Stimulated activated CD4-positive, alpha-beta T cell treated with anti-CD3 and anti-CD28 coated beads, Interleukin-2, amount 100 ng/mL, for 4 hours (primary cell): ENCODE results near the gene C22orf39.
"Not testable (repeated sequence)": the region's sequence is repeated elsewhere in the genome, so short reads cannot be mapped to it uniquely, and the experiment has no call there.

ENCODE experiments used
- DNase-seq: peaks from one replicate; pipeline ENCODE4 v3.0.0-alpha.2; 2020; ENCODE audit warnings: low read depth

Gene C22orf39

GRCh38 chr22:19453718-19454117, 6.2 kb upstream of the C22orf39 start:
- DNase-seq: no peak

GRCh38 chr22:19451570-19451969, 4.1 kb upstream of the C22orf39 start:
- no peak for DNase-seq

GRCh38 chr22:19450363-19451175, 3.1 kb upstream of the C22orf39 start:
- DNase-seq: no peak

- no peak for DNase-seq
Measured at GRCh38 chr22:19449422-19449767, 1.9 kb upstream of the C22orf39 start.

GRCh38 chr22:19448739-19449421, 1.4 kb upstream of the C22orf39 start:
- no peak for DNase-seq

GRCh38 chr22:19448076-19448607, 631 bp upstream of the C22orf39 start:
- no peak for DNase-seq

GRCh38 chr22:19446603-19447329, 745 bp downstream of the C22orf39 start:
- DNase-seq: no peak

GRCh38 chr22:19445279-19445982, 2.1 kb downstream of the C22orf39 start:
- DNase-seq: not testable (repeated sequence)

GRCh38 chr22:19443544-19444211, 3.8 kb downstream of the C22orf39 start:
- no peak for DNase-seq

GRCh38 chr22:19442166-19442565, 5.3 kb downstream of the C22orf39 start:
- no peak for DNase-seq

GRCh38 chr22:19440411-19441195, 6.9 kb downstream of the C22orf39 start:
- no peak for DNase-seq

- DNase-seq: no peak
Measured at GRCh38 chr22:19438298-19438697, 9.2 kb downstream of the C22orf39 start.

- DNase-seq: not testable (repeated sequence)
Measured at GRCh38 chr22:19436444-19437161, 10.9 kb downstream of the C22orf39 start.

- no peak for DNase-seq
Measured at GRCh38 chr22:19434829-19435580, 12.5 kb downstream of the C22orf39 start.

GRCh38 chr22:19434401-19434800, 13.1 kb downstream of the C22orf39 start:
- DNase-seq: no peak

- peak; percentile 86 for DNase-seq
Measured at GRCh38 chr22:19432133-19432851, 15.2 kb downstream of the C22orf39 start, which contains the start of gene MRPL40. MRPL40 (plus strand) TSS chr22:19432545; CDS start chr22:19432555, 10 bp downstream.

- DNase-seq: peak; percentile 77
Measured at GRCh38 chr22:19431649-19432132, 15.8 kb downstream of the C22orf39 start, which contains the start of gene HIRA. HIRA (minus strand) TSS chr22:19431733; CDS start chr22:19431476, 257 bp downstream.
